GM12864 (cell line): Measurements from ENCODE around the gene APOA1.

ENCODE experiments used
- DNase-seq: peaks from one replicate; pipeline ENCODE4 v3.0.0-alpha.2; 2011; ENCODE audit warnings: low read depth
- H3K4me3 ChIP-seq: 2 replicates; pipeline ENCODE4 v1.5.1; 2011; ENCODE audit warnings: mild to moderate bottlenecking, low read depth, low read length, control low read depth
- TF ChIP-seq, protein P1 (sequence below): IDR thresholded peaks from 2 replicates; pipeline ENCODE4 v1.5.1; 2011; ENCODE audit warnings: low read depth, mild to moderate bottlenecking, moderate library complexity, low read length, control low read depth, inconsistent platforms; ENCODE audit errors: missing control alignments

Gene APOA1

DNA sequence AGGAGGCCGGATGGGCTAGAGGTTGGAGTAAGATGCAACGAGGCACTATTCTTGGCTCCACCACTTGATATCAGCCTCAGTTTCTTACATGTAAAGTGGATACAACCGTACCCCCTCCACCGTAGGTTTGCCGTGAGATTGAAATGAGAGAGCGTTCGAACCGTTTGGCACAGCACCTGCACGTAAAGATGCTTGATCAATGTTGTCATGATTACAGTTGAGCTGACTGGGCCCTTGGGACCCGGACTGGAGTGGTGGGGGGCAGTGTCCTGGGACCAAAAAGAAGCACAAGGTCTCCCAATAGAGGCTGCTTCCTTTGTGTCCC is 4.0 kb downstream of the APOA1 start:
- TF ChIP-seq, protein P1, sequence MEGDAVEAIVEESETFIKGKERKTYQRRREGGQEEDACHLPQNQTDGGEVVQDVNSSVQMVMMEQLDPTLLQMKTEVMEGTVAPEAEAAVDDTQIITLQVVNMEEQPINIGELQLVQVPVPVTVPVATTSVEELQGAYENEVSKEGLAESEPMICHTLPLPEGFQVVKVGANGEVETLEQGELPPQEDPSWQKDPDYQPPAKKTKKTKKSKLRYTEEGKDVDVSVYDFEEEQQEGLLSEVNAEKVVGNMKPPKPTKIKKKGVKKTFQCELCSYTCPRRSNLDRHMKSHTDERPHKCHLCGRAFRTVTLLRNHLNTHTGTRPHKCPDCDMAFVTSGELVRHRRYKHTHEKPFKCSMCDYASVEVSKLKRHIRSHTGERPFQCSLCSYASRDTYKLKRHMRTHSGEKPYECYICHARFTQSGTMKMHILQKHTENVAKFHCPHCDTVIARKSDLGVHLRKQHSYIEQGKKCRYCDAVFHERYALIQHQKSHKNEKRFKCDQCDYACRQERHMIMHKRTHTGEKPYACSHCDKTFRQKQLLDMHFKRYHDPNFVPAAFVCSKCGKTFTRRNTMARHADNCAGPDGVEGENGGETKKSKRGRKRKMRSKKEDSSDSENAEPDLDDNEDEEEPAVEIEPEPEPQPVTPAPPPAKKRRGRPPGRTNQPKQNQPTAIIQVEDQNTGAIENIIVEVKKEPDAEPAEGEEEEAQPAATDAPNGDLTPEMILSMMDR, result no peak
- DNase-seq, result no peak
- no peak overlapping the region for H3K4me3 ChIP-seq

DNA sequence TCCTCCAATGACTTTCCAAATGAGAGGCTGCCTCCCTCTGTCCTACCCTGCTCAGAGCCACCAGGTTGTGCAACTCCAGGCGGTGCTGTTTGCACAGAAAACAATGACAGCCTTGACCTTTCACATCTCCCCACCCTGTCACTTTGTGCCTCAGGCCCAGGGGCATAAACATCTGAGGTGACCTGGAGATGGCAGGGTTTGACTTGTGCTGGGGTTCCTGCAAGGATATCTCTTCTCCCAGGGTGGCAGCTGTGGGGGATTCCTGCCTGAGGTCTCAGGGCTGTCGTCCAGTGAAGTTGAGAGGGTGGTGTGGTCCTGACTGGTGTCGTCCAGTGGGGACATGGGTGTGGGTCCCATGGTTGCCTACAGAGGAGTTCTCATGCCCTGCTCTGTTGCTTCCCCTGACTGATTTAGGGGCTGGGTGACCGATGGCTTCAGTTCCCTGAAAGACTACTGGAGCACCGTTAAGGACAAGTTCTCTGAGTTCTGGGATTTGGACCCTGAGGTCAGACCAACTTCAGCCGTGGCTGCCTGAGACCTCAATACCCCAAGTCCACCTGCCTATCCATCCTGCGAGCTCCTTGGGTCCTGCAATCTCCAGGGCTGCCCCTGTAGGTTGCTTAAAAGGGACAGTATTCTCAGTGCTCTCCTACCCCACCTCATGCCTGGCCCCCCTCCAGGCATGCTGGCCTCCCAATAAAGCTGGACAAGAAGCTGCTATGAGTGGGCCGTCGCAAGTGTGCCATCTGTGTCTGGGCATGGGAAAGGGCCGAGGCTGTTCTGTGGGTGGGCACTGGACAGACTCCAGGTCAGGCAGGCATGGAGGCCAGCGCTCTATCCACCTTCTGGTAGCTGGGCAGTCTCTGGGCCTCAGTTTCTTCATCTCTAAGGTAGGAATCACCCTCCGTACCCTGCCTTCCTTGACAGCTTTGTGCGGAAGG is 4.8 kb downstream of the APOA1 start:
- DNase-seq, result no peak
- TF ChIP-seq, protein P1, result peak; percentile 9
- H3K4me3 ChIP-seq, result no peak overlapping the region

DNA sequence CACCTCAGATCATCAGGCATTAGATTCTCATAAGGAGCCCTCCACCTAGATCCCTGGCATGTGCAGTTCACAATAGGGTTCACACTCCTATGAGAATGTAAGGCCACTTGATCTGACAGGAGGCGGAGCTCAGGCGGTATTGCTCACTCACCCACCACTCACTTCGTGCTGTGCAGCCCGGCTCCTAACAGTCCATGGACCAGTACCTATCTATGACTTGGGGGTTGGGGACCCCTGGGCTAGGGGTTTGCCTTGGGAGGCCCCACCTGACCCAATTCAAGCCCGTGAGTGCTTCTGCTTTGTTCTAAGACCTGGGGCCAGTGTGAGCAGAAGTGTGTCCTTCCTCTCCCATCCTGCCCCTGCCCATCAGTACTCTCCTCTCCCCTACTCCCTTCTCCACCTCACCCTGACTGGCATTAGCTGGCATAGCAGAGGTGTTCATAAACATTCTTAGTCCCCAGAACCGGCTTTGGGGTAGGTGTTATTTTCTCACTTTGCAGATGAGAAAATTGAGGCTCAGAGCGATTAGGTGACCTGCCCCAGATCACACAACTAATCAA is 5.6 kb downstream of the APOA1 start:
- TF ChIP-seq, protein P1, result no peak
- no peak for DNase-seq
- no peak overlapping the region for H3K4me3 ChIP-seq

GRCh38 chr11:116830184-116830912 is 7.1 kb downstream of the APOA1 start:
- no peak for DNase-seq
- TF ChIP-seq, protein P1, result no peak
- H3K4me3 ChIP-seq, result no peak overlapping the region

DNA sequence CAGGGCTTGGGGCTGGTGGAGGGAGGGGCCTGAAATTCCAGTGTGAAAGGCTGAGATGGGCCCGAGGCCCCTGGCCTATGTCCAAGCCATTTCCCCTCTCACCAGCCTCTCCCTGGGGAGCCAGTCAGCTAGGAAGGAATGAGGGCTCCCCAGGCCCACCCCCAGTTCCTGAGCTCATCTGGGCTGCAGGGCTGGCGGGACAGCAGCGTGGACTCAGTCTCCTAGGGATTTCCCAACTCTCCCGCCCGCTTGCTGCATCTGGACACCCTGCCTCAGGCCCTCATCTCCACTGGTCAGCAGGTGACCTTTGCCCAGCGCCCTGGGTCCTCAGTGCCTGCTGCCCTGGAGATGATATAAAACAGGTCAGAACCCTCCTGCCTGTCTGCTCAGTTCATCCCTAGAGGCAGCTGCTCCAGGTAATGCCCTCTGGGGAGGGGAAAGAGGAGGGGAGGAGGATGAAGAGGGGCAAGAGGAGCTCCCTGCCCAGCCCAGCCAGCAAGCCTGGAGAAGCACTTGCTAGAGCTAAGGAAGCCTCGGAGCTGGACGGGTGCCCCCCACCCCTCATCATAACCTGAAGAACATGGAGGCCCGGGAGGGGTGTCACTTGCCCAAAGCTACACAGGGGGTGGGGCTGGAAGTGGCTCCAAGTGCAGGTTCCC is 7.8 kb downstream of the APOA1 start, which contains the start of gene APOC3:
APOC3 (plus strand) TSS at position 383 of the 659 bp plus-strand sequence. CDS start 676 bp downstream, outside the sequence.
- TF ChIP-seq, protein P1, result no peak
- no peak for DNase-seq
- no peak within 1 kb of the TSS for H3K4me3 ChIP-seq

DNA sequence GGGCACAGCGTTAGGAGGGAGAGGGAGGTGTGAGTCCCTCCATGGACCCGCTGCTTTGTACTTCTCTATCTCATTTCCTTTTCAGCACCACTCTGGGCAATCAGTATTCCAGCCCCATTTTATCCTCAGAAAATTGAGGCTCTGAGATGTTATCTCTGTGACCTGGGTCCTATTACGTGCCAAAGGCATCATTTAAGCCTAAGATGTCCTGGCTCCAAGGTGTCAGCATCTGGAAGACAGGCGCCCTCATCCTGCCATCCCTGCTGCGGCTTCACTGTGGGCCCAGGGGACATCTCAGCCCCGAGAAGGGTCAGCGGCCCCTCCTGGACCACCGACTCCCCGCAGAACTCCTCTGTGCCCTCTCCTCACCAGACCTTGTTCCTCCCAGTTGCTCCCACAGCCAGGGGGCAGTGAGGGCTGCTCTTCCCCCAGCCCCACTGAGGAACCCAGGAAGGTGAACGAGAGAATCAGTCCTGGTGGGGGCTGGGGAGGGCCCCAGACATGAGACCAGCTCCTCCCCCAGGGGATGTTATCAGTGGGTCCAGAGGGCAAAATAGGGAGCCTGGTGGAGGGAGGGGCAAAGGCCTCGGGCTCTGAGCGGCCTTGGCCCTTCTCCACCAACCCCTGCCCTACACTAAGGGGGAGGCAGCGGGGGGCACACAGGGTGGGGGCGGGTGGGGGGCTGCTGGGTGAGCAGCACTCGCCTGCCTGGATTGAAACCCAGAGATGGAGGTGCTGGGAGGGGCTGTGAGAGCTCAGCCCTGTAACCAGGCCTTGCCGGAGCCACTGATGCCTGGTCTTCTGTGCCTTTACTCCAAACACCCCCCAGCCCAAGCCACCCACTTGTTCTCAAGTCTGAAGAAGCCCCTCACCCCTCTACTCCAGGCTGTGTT is 8.5 kb downstream of the APOA1 start:
- H3K4me3 ChIP-seq, result no peak overlapping the region
- no peak for DNase-seq
- TF ChIP-seq, protein P1, result no peak
